HL-60/S4 treated with retinoic acid at 250 ng/mL for 4 days and 3 days (cell line): ENCODE data around the gene EGFLAM.

ENCODE experiments used
- in situ Hi-C: fragments of 300-500 bp; cut with MboI; formaldehyde crosslinking; loops from 2 replicates; pipeline ENCODE4 v1.7.0; 2022; ENCODE audit warnings: low sequenced_read_pairs

EGFLAM gene

GRCh38 chr5:38441453-38442246 lies 183.3 kb downstream of the EGFLAM start:
- in situ Hi-C loops, result loop anchor here (25.0 kb wide), 1 partner anchor 371 kb away; no protein-coding TSS in a partner anchor

DNA sequence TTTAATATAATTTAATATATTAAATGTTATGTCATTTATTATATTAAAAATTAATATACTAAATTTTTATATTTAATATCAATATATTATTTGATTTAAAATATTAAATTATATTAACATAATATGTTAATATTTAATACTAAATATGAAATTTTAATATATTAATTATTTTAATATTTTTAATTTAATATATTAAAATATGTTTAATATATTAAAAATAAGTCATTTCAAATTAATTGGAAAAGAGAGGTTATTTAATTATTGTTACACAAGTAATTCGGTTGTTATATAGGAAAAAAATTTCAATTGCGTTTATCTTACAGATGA lies 183.9 kb downstream of the EGFLAM start:
- in situ Hi-C loops, result loop anchor here (25.0 kb wide), 1 partner anchor 370 kb away; no protein-coding TSS in a partner anchor

DNA sequence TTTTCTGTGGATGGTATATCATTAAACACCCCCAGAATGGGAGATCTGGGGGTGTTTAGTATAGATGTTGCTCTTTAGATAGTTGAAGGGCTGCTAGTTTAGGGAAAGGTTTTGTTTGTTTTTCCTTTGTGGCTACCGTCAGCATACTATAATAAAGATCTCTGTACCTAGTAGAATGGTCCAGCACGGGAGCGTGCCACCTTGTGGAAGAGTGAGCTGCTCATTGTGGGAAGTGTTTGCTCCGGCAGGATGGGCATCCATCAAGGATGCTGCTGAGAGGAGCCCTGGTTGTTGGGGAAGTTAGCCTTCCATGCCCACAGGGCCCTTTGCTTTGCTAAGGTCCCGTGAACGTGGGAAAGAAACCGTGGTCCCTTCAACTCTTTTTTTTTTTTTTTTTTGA lies 185.0 kb downstream of the EGFLAM start:
- in situ Hi-C loops, result loop anchor here (25.0 kb wide), 1 partner anchor 369 kb away; no protein-coding TSS in a partner anchor

- in situ Hi-C loops, result loop anchor here (25.0 kb wide), 1 partner anchor 367 kb away; no protein-coding TSS in a partner anchor
These were observed 187.1 kb downstream of the EGFLAM start for GRCh38 chr5:38445374-38446028.

DNA sequence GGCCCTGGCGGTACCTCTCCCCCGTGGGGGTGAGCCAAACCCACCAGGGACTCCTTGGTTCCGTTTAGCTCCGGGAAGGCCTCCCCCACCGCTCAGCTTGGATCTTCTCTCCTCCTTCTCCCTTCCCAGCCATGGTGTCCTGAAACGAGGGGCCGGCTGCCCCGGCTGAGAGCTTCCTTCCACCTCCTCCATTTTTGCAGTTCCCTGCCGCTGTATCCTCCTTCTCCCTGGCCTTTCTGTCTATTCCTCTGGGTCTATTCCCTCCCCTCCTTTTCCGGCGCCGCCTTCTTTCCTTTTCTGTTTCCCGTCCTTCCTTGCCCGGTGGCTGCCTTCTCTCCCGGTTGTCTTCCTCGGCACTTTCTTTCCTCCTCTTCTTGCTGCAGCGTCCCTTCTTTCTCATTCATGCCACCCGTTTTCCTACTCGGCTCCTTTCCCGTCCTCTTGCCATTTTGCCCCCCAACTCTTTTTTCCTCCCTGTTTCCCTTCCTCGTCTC lies 187.7 kb downstream of the EGFLAM start:
- in situ Hi-C loops, result loop anchor here (25.0 kb wide), 1 partner anchor 366 kb away; no protein-coding TSS in a partner anchor

- in situ Hi-C loops, result loop anchor here (25.0 kb wide), 1 partner anchor 365 kb away; no protein-coding TSS in a partner anchor
These were observed 188.7 kb downstream of the EGFLAM start for GRCh38 chr5:38447056-38447455.

DNA sequence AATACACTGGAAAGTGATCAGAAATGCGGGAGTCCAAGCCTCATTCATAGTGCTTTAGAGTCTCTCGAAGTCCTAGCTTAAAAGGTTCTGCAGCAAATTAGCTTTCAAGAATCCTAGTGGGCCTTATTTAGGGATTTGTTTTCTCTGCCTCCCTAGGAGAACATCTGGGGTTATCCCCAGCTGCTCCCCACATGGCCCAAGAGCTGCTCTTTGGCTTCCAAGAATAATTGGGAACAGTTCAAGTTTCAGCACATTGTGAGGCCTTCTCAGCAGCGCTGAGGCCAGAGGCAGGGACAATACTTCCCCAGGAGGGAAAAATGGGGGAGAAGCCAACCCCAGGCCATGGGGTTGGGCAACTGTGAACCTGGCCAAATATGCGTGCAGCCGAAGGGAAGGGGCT lies 189.4 kb downstream of the EGFLAM start:
- in situ Hi-C loops, result loop anchor here (25.0 kb wide), 1 partner anchor 365 kb away; no protein-coding TSS in a partner anchor

DNA sequence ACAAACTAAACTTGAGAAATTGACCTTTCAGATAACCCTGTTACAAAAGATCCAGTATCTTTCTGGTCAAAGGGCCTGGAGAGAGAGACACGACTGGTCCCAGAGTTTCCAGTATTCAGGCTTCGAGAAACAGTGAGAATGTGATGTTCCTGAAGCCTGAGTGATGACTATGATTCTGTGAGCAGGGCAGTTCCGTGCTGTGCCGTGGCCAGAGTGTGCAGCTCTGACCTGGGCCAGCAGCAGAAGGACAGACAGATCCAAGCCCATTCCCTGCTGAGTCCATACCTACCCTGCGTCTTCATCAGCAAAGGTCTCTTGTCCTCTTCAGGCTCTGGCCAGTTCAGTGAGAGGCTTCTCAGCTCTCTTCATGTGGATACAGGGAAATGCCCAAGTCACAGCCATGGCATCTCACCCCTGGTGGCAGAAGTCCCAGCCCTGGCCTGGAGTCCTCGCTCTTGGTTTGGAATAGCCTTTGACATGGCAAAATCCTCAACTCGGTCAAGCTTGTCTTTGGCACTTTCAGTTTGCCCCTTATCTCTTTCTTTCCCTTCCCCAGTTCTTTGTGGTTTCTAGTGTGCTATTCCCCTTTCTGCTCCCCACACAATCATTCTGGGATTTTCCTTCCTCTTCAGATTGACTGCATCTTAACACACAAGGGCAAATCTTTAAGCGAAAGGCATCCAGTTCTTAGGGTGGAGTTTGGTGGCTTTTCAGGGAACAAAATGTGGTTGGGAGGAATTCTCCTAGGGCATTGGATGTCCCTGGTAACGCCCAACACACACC lies 190.4 kb downstream of the EGFLAM start:
- in situ Hi-C loops, result loop anchor here (25.0 kb wide), 1 partner anchor 364 kb away; no protein-coding TSS in a partner anchor

DNA sequence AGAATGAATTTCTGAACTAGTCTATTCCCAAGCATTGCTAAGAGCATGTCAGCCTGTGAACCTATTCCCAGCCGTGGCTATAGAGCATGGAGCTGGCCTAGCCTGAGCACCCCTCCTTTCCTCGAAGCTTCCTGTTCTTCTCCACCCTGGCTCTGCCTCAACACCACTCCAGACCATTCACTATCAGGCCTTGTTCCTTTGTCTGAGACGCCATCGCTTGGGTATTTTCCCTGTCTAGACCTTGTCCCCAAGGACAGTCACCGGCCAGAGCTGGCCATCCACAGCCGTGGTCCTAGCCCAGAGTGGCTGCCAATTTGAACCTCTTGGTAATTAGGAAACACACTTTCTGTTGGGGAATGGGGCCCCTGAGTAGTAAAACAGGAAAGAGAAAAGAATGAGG lies 192.3 kb downstream of the EGFLAM start:
- in situ Hi-C loops, result no loop called here

DNA sequence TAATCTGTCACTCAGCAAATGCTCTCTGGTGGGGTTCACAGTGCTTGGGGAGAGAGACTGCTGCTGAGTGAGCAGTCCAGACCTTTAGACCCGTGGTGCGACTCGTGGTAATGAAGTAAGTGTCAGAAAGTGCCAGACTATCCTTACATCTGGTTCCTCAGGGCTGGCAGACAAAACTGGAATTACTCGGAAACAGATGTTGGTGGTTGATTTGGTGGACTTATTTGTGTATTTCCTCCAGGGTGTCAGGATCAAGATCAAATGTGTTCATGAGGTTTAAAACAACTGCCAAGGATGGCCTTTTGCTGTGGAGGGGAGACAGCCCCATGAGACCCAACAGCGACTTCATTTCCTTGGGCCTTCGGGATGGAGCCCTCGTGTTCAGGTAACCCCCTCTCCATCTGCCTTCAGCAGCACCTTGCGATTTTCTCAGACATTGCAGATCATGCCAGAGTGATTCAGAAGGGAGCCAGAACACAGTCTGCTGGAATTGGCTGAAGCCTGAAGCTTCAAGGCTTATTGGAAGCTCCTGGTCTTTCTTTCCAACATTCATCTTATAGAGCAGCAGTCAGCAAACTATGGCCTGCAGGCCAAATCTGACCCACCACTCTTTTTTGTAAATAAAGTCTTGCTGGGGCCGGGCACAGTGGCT lies 192.8 kb downstream of the EGFLAM start:
- in situ Hi-C loops, result no loop called here

DNA sequence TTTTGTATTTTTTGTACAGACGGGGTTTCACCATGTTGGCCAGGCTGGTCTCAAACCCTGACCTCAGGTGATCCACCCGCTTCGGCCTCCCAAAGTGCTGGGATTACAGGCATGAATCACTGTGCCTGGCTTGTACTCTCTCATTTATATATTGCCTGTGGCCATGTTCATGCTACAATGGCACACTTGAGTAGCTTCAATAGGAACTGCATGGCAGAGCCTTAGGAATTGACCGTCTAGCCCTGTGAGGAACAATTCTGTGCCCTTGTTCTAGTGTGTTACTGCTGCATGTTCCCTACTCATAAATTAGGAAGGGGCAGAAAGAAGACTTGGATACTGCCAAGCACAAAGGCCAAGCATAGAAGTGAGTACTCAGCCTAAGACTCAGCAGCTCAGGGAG lies 193.8 kb downstream of the EGFLAM start:
- in situ Hi-C loops, result no loop called here

DNA sequence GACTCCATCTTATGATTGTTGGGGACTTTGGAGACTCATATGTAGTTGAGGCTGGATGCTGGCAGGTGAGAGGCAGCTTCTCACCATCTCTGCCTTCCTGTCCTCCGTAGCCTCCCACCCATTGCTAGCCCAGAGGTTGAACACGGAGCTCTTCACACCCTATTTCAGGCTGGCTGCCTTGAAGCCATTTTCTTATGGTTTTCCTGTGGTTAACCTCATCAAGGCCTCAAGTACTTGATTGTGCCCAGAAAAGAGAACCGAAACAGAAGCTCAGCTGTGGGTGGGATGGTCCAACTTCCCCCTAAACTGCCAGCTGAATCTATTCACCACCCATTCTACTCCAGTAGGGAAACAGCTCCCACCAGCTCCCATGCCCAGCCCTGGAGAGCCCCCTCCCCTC lies 195.1 kb downstream of the EGFLAM start:
- in situ Hi-C loops, result no loop called here

- in situ Hi-C loops, result no loop called here
These were observed 195.6 kb downstream of the EGFLAM start for GRCh38 chr5:38453921-38454320.

DNA sequence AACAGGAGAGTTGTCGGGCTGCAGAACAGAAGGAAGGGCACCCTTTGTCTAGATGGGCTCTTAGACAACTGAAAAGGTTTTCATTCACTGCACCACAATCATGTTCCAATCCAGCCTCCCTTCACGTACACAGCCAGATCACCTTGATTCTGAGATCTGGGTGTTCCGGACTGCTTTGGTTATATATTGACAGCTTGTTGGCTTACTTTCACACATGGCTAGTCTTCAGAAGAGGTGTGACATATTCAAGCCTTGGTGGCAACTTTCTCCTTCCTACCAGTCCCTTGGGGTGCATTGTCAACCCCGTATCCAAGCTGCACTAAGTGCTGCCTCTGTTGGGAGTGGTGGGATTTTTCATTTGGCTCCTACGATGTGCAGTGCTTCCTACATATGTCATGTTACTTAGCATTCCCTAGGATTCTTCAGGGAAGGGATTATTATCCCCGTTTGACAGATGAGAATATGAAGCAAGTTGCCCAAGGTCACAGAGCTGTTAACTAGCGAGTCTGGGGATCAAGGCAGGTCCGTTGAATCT lies 197.5 kb downstream of the EGFLAM start:
- in situ Hi-C loops, result no loop called here

DNA sequence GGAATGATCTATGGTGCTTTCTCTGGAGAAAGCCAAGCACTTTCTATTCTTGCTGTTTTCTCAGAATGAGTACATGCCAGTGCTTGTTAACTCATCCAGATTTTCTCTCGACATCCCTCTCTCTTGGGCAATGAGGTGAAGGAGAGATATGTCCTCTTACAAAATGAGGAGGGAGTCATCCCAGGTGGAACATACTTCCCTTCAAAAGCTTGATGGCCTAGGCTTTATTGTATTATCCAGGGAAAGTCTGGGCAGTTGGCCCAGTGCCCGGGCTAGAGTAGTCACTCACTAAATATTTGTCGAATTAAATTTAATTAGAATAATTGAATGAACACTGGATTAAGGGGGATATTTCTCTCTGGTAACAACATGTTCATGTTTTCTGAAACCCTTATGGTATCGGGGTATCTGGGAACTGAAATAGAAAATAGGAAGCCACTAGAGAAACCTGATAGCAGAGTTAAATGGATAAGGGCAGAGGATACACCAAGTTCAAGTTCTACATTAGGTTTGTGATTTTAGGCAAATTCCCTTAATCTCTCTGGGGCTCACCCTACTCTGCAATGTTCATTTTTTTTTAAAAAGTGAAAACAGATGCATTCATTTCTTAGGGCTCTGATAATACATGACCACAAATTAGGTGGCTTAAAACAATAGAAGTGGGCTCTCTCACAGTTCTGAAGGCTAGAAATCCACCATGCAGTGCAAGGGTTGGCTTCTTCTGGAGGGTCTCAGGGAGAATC lies 198.5 kb downstream of the EGFLAM start:
- in situ Hi-C loops, result no loop called here

DNA sequence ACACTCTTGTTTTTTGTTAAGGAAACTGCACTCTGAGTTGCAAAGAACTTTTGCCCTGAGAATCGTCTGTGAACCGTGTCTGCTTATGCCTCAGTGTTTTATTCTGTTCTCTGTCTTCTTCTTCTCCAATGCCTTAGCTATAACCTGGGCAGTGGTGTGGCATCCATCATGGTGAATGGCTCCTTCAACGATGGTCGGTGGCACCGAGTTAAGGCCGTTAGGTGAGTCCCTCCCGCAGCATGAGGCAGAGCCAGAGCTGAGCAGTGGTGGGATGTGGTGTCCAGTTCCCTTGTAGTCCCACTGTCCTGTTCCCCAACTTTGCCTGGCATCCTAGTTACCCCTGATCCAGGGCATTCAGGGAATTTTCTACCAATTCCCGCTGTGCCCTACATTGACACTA lies 199.8 kb downstream of the EGFLAM start:
- in situ Hi-C loops, result no loop called here

DNA sequence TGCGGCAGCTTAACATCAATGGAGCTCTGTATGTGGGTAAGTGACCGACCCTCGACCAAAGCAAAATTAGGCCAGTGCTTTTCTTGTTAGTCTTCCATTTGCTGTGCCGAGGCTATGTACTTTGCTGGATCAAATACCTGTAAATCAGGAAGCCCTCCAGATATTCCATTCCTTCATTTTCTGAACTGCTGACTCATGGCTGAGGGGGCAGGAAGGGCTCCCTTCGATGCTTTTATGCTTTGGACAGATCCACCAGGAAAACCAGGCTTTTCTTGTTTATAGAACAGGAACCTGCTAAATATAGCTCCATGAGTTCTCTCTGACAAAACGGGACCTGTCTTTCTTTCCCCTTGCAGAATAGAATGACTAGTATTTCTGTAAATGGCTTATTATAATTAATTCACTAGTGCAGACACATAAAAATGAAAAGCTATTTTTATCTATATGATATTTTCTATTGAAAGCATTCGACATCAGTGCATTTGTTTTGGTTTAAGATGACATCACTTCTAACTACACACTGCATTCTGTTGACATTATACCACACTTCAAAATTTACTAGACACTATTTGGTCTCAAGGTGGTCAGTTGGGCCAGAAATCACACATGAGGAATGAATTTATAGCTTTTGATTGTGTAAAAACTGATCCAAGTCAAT lies 204.7 kb downstream of the EGFLAM start:
- in situ Hi-C loops, result no loop called here

DNA sequence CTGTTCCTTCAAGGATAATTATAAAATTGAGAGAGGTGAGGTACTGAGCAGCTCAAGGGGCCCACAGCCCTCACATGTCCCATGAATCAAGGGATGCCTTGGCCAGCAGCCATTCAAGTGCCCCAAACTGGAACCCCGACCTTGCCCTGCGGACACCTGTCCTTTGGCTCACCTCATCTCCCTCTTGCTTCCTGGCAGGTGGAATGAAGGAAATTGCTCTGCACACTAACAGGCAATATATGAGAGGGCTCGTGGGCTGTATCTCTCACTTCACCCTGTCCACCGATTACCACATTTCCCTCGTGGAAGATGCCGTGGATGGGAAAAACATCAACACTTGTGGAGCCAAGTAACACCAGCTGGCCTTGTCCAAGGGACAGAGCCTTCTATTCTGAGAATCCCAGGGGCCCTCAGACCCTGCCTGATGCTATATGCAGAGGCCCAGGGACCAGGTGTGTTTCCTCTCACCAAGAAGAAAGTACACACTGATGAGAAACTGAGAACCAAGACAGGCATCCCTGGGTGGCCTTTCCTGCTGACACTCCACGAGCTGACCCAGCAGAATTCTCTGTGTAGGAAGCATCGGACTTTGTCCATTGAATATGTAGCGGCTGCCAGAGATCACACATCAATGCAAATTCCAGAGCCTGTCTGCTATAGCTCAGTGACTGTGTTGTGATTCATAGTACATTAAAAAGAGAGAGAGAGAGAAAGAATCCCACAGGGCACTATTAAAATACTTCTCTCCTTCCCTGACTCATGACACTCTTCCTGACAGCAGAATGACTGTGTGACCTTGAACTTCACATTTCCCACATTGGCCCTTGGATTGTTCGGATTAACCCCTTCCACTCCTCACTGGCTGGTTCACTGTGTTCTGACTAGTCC lies 205.5 kb downstream of the EGFLAM start:
- in situ Hi-C loops, result no loop called here
